Fibroblast of lung (primary cell): ENCODE data around the gene ESRP2. TPM values are rescaled to one million over a fixed set of nuclear protein-coding genes. Genes with fewer than 3 reads are reported as not detected.

Experiments
- DNase-seq, 2 donors: peaks; one replicate each; pipeline versions ENCODE4 v3.0.0 to v3.0.0-alpha.2; 2010; ENCODE audit warnings: low read depth in 2 of 2
- H2AFZ ChIP-seq: 2 replicates; pipeline ENCODE4 v1.5.1; 2012; ENCODE audit warnings: low read length, control low read depth, inconsistent platforms
- H3K27ac ChIP-seq: 2 replicates; pipeline ENCODE4 v1.5.1; 2011; ENCODE audit warnings: low read length, control low read depth; ENCODE audit not compliant: insufficient read depth
- H3K27me3 ChIP-seq: 2 replicates; pipeline ENCODE4 v1.5.1; 2011; ENCODE audit warnings: mild to moderate bottlenecking, low read length; ENCODE audit not compliant: control insufficient read depth, insufficient read depth
- H3K36me3 ChIP-seq: 2 replicates; pipeline ENCODE4 v1.5.1; 2011; ENCODE audit warnings: low read length; ENCODE audit not compliant: control insufficient read depth, insufficient read depth
- H3K4me1 ChIP-seq: 2 replicates; pipeline ENCODE4 v1.5.1; 2011; ENCODE audit warnings: low read length; ENCODE audit not compliant: control insufficient read depth, insufficient read depth; ENCODE audit errors: extremely low read depth
- H3K4me2 ChIP-seq: 2 replicates; pipeline ENCODE4 v1.5.1; 2011; ENCODE audit warnings: low read length, control low read depth; ENCODE audit not compliant: insufficient read depth; ENCODE audit errors: extremely low read depth
- H3K4me3 ChIP-seq, 4 experiments: fragments of 200-600 bp in 1 of 4; sonication (generic) in 1 of 4; replicated peaks in 1 of 4; 2 replicates each; pipeline ENCODE4 v1.5.1; 2011 to 2016; ENCODE audit warnings: low read length in 4 of 4, low read depth in 3 of 4, mild to moderate bottlenecking in 3 of 4, control low read depth in 2 of 4, inconsistent platforms in 1 of 4, mixed read lengths in 1 of 4; ENCODE audit not compliant: insufficient read depth in 1 of 4; ENCODE audit errors: control extremely low read depth in 1 of 4
- H3K79me2 ChIP-seq: 2 replicates; pipeline ENCODE4 v1.5.1; 2012; ENCODE audit warnings: mild to moderate bottlenecking, low read length, inconsistent platforms; ENCODE audit not compliant: control insufficient read depth, insufficient read depth
- H3K9ac ChIP-seq: 2 replicates; pipeline ENCODE4 v1.5.1; 2011; ENCODE audit warnings: mild to moderate bottlenecking, low read length, control low read depth; ENCODE audit not compliant: insufficient read depth
- H3K9me3 ChIP-seq: 2 replicates; pipeline ENCODE4 v1.5.1; 2012; ENCODE audit warnings: low read depth, low read length; ENCODE audit not compliant: control insufficient read depth, insufficient read depth
- H4K20me1 ChIP-seq: 2 replicates; pipeline ENCODE4 v1.5.1; 2011; ENCODE audit warnings: low read length; ENCODE audit not compliant: control insufficient read depth, insufficient read depth; ENCODE audit errors: extremely low read depth
- EZH2 ChIP-seq: IDR thresholded peaks from 2 replicates; pipeline ENCODE4 v1.5.1; 2012; ENCODE audit warnings: low read length, control low read depth, mild to moderate bottlenecking; ENCODE audit errors: missing control alignments
- polyA plus RNA-seq, 2 donors: library from polyadenylated mRNA; depleted of rRNA in 1 of 2; stranded (reverse) in 1 of 2; unstranded in 1 of 2; fragments of >200 nt; gene quantifications; 2 replicates each; pipeline ENCODE4 v1.2.1, GENCODE V29; 2011 to 2012; ENCODE audit warnings: missing spikeins in 1 of 2
- total RNA-seq: library from RNA; depleted of rRNA; stranded (reverse); fragments of >200 nt; gene quantifications from 2 replicates; pipeline ENCODE4 v1.2.1, GENCODE V29; 2014
- TF ChIP-seq, protein P1 (sequence below), 2 donors: IDR thresholded peaks in 1 of 2; conservative IDR thresholded peaks in 1 of 2; 1 replicate in 1 of 2; 2 replicates in 1 of 2; pipeline ENCODE4 v1.5.1; 2011 to 2012; ENCODE audit warnings: low read length in 2 of 2, control low read depth in 1 of 2, inconsistent platforms in 1 of 2, low read depth in 1 of 2, mild to moderate bottlenecking in 1 of 2

Gene ESRP2
- total and polyA plus RNA-seq, 2 donors (not counting 1 experiment from before 2014, with no cell fraction given), result 0.08 to 0.17 TPM

- H3K9ac ChIP-seq, result no peak overlapping the region
- no peak overlapping the region for H3K4me2 ChIP-seq
- DNase-seq, result no peak
- H3K36me3 ChIP-seq, result no peaks in the 10 kb centered on the region
- H3K9me3 ChIP-seq, result no peaks in the 10 kb centered on the region
- H3K4me3 ChIP-seq, result no peak overlapping the region
- H3K27ac ChIP-seq, result no peak overlapping the region
- H3K79me2 ChIP-seq, result no peaks in the 10 kb centered on the region
- no peaks in the 10 kb centered on the region for H4K20me1 ChIP-seq
- H3K27me3 ChIP-seq, result no peaks in the 10 kb centered on the region
- TF ChIP-seq EZH2, result no peak
- TF ChIP-seq, protein P1, sequence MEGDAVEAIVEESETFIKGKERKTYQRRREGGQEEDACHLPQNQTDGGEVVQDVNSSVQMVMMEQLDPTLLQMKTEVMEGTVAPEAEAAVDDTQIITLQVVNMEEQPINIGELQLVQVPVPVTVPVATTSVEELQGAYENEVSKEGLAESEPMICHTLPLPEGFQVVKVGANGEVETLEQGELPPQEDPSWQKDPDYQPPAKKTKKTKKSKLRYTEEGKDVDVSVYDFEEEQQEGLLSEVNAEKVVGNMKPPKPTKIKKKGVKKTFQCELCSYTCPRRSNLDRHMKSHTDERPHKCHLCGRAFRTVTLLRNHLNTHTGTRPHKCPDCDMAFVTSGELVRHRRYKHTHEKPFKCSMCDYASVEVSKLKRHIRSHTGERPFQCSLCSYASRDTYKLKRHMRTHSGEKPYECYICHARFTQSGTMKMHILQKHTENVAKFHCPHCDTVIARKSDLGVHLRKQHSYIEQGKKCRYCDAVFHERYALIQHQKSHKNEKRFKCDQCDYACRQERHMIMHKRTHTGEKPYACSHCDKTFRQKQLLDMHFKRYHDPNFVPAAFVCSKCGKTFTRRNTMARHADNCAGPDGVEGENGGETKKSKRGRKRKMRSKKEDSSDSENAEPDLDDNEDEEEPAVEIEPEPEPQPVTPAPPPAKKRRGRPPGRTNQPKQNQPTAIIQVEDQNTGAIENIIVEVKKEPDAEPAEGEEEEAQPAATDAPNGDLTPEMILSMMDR (conservative IDR thresholded peaks at IDR 0.05 in 1 of 2, IDR thresholded peaks at IDR 0.05 in 1 of 2; ENCODE audit: low read depth in 1 of 2, low read length in 2 of 2), result no peak
- no peak overlapping the region for H2AFZ ChIP-seq
- no peaks in the 10 kb centered on the region for H3K4me1 ChIP-seq
Observed at GRCh38 chr16:68179855-68180254, 56.1 kb downstream of the ESRP2 start.

- Histone ChIP-seq H3K79me2 (no peaks in the 10 kb centered on the region), H3K4me3 (no peak overlapping the region), H3K4me1 (no peaks in the 10 kb centered on the region), H3K27me3 (no peaks in the 10 kb centered on the region), H3K27ac (no peak overlapping the region), H2AFZ (no peak overlapping the region), H3K36me3 (no peaks in the 10 kb centered on the region), H3K9me3 (no peaks in the 10 kb centered on the region), H4K20me1 (no peaks in the 10 kb centered on the region), H3K9ac (no peak overlapping the region), H3K4me2 (no peak overlapping the region)
- TF ChIP-seq, protein P1 (conservative IDR thresholded peaks at IDR 0.05 in 1 of 2, IDR thresholded peaks at IDR 0.05 in 1 of 2; ENCODE audit: low read depth in 1 of 2, low read length in 2 of 2), result no peak
- no peak for TF ChIP-seq EZH2
- DNase-seq, result peak in 1 of 2 donors; percentile 34
Observed at GRCh38 chr16:68179196-68179795, 56.6 kb downstream of the ESRP2 start.

Other genes starting within 250 kb of the ESRP2 start
- not detected in 2 replicates for gene DPEP2, start 236.6 kb downstream of the ESRP2 start, total RNA-seq
- not detected in 2 replicates for gene DPEP2, start 236.6 kb downstream of the ESRP2 start, polyA plus RNA-seq
- not detected in 2 replicates for gene DPEP2NB, start 220.2 kb downstream of the ESRP2 start, total RNA-seq
- gene DPEP2NB, start 220.2 kb downstream of the ESRP2 start, polyA plus RNA-seq, result not detected in 2 replicates
- 10.7 and 12.3 TPM in 2 replicates for gene DDX28, start 212.9 kb downstream of the ESRP2 start, total RNA-seq
- gene DDX28, start 212.9 kb downstream of the ESRP2 start, polyA plus RNA-seq, result 5.3 and 8.6 TPM in 2 replicates
- gene DUS2, start 212.8 kb downstream of the ESRP2 start, total RNA-seq, result 12.3 and 16.8 TPM in 2 replicates
- gene DUS2, start 212.8 kb downstream of the ESRP2 start, polyA plus RNA-seq, result 10.2 and 15.5 TPM in 2 replicates
- 10.6 and 11.0 TPM in 2 replicates for gene NFATC3, start 150.8 kb downstream of the ESRP2 start, total RNA-seq
- 9.6 and 10.1 TPM in 2 replicates for gene NFATC3, start 150.8 kb downstream of the ESRP2 start, polyA plus RNA-seq
- 14.9 and 28.7 TPM in 2 replicates for gene PLA2G15, start 9.2 kb upstream of the ESRP2 start, total RNA-seq
- gene PLA2G15, start 9.2 kb upstream of the ESRP2 start, polyA plus RNA-seq, result 19.6 and 22.2 TPM in 2 replicates
- 8.5 and 11.9 TPM in 2 replicates for gene SLC7A6, start 28.4 kb upstream of the ESRP2 start, total RNA-seq
- 16.0 and 19.0 TPM in 2 replicates for gene SLC7A6, start 28.4 kb upstream of the ESRP2 start, polyA plus RNA-seq
- gene SLC7A6OS, start 74.8 kb upstream of the ESRP2 start, total RNA-seq, result 16.4 and 19.5 TPM in 2 replicates
- gene SLC7A6OS, start 74.8 kb upstream of the ESRP2 start, polyA plus RNA-seq, result 8.7 and 10.0 TPM in 2 replicates
- 39.3 and 44.4 TPM in 2 replicates for gene PRMT7, start 74.9 kb upstream of the ESRP2 start, total RNA-seq
- 24.0 and 34.0 TPM in 2 replicates for gene PRMT7, start 74.9 kb upstream of the ESRP2 start, polyA plus RNA-seq
- under 0.01 TPM in 2 replicates for gene SMPD3, start 212.4 kb upstream of the ESRP2 start, total RNA-seq
- 0.01 and 0.08 TPM in 2 replicates for gene SMPD3, start 212.4 kb upstream of the ESRP2 start, polyA plus RNA-seq